Right kidney (tissue), 1 donor: Measurements from ENCODE around the gene BAD.

Experiments used
- DNase-seq: peaks from one replicate; pipeline ENCODE4 v3.0.0-alpha.2; 2016

Gene BAD

DNA sequence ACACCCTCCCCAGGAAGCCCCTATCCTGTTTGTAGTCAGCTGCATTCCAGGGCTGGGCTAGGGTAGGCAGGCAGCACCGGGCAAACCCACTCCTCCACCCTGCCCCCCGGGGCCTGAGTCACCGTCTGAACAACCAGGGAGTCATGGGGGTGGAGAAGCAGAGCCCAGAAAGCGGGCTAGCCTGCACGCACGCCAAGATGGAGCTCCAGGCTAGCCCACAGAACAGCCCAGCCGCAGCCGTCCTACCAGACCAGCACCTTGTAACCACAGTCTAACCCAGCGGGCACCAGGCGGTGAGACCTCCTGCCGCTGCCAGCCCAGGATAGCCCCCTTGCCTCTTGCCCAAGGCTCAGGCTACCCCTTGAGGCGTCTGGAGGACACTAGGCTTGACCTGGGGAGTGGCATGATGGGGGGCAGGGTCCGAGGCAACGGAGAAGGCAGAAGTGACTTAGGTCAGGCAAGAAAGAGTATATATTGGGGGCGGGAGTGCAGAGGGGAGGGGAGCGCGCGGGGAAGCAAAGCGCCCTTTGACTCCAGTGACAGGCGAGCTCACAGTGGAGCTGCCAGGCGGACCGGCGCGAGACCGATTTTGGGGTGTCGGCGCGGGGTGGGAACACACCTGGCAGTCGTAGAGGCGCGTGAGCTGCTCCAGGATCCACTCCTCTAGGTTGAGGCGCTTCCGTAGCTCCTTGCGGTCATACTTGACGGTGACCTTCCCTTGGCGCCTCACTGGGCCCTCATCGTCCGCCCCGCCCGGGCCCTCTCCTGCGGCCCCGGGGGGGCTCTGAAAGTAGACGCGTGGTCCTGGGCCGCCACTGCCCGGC lies 38.5 kb downstream of the BAD start:
- peak; percentile 56 for DNase-seq

DNA sequence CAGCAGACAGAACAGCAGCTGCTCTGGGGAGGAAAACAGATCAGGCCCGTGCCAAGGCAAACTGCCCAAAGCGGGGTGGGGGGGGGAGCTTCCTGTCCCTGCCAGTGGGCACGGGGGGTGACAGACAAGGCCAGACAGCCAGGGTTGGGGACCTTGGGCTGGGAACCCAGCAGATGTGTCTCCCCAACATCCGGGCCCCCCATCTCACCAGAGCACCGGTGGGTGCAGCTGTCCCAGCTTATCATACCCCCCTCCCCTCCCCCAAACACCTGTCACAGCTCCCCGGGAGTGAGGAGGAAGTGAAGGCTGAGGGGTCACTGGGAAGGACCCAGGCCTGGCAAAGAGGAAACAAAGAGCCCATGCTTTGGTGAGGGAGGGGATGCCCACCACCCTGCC lies 39.1 kb downstream of the BAD start:
- no peak for DNase-seq

DNA sequence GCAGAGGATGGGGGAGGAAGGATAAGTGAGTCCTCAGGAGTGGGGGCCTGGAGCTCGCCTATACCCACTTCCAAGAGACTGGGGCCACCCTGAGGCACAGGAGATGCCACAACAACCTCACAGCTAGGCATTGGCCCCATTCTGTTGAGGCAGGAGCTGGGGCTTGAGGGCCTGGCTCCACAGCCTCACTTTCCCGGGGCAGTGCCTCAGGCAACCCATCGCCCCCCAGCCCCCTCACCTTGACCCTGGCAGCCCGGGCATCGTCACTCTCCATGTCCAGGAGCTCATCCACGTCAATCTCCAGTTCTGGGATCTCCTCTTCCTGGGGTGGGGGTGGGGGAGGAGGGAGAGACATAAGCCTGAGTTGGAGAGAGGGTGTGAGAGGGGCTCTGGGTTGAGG lies 39.5 kb downstream of the BAD start:
- DNase-seq: no peak

DNA sequence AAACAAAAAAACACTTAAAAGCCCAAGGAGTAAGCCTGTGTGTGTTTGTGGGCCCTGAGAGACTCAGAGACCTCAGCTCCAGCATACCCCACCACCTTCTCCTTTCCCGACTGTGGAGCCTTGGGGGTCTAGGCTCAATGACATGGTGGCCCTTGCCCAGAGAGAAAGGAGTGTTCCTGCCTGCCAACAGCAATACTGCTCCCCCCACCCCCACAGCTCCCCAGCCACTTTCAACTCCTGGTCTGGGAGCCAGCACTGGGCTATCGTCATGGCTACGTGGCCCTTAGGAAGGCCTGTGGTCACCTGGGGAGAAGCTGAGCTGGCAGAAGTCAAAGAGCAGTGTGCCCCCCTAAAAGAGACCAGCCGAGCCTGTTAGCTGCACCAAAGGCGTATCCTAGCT lies 40.4 kb downstream of the BAD start:
- no peak for DNase-seq

DNA sequence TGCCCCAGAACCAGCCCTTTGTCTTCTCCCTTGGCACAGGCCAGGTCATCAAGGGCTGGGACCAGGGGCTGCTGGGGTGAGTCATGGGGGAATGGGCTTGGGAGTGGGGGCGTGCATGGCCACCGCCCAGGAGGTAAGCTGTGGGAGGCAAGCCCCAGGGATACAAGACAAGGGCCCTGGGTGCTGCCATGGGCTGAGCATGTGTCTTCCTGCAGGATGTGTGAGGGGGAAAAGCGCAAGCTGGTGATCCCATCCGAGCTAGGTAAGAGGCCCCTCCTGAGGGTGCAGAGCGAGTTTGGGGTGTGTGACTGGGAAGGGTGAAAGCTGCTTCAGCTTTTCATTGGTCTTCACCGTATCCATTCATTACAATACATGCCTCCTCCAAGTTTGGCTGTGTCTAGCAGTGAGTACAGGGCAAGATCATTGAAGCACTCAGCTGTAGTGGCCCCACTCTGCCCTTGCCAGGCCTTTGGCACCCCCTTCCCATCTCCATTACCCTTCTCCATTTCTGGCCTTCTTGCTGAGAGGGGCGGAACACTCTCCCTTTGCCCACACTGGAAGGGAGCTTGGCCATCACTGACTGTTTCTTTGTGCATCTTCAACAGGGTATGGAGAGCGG lies 41.1 kb downstream of the BAD start:
- DNase-seq: no peak

DNA sequence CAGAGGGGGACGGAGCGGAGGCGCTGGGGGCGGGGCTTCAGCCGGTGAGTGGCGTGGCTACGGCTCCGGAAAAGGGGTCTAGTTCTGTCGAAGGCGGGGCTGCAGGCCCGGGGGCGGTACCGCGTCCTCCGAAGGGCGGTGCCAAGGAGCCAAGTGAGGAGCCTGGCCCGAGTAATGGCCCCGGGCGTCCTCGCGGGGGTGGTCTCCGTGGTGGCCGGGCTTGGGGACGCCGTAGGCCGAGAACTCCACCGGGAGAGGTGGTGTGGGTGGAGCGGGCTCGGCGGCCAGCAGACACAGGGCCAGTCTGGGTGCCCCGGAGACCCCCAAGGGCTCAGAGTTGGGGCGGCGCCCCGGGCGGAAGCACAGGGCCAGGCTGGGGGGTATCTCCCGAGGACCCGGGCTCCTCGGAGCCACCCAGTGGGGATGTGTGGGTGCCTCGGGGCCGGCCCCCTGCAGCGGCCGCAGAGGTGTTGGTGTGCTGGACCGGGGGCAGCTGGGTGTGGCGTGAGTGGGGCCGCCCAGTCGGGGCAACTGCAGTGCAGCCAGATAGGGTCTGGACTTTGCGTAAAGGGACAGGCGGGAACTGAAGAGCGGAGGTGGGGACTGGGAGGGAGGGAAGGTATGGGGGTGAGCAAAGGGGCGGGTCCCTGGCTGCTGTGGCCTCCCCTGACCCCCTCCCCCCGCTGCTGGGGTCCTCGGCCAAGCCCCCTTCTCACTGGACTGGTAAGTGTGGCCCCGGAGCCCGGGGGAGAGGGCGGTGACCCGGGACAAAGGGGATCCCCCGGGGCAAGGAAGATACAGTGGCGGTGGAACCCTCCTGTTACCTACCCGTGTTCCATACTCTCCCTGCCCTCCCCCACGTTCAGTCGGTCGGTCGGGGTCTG lies 42.7 kb downstream of the BAD start:
- DNase-seq: peak; percentile 91

DNA sequence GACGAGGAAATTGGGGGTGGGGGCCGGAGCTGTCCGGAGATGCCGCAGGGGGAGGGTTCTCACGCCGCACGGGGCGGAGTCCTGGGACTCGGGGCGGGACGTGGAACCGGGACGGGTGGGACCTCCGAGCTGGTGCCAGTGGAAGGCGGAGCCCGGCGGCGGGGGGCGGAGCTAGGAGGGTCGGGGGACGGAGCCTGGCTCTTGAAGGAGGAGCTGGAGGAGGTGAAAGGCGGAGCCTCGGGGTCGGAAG lies 43.3 kb downstream of the BAD start:
- peak; percentile 93 for DNase-seq

DNA sequence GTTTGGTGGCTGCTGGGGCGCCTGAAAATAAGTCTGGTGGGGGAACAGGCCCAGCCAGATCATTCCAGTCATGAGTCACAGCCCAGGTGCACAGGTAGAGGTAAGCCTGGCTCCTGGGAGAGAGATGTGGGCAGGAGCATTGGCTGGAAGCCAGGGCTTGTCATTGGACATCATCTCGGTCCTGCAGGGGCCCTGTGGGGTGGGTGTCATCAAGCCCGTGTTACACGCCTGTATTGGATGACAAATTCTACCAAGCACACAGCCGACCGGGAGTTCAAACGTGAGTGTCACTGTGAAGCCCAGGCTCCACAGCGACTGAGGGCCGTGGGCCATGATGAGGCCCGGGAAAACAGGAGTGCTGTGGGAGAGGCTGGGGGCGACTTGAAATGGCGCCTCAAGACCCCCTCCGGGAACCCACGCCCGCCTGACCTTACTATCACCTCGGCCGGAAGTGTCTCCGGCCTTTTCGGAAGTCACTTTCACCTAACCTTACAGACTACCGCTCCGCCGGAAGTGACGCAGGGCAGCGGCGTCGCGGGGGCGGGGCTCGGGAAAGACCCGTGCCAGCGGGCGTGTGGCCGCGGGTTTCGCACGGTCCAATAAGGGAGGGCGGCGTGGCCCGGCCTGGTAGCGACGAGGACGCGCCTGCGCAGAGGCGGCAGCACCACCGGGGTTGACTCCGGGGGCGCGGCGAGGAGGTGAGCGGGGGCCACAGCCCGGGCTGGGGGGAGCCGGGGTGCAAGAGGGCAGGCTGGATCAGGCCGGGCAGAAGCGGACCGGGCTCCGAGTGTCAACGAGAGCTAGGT lies 43.8 kb downstream of the BAD start, which contains the start of gene FKBP2:
TSS of gene FKBP2 (plus strand) at position 661 of the 806 bp plus-strand sequence. CDS start 1,293 bp downstream, outside the sequence.
- no peak for DNase-seq

DNA sequence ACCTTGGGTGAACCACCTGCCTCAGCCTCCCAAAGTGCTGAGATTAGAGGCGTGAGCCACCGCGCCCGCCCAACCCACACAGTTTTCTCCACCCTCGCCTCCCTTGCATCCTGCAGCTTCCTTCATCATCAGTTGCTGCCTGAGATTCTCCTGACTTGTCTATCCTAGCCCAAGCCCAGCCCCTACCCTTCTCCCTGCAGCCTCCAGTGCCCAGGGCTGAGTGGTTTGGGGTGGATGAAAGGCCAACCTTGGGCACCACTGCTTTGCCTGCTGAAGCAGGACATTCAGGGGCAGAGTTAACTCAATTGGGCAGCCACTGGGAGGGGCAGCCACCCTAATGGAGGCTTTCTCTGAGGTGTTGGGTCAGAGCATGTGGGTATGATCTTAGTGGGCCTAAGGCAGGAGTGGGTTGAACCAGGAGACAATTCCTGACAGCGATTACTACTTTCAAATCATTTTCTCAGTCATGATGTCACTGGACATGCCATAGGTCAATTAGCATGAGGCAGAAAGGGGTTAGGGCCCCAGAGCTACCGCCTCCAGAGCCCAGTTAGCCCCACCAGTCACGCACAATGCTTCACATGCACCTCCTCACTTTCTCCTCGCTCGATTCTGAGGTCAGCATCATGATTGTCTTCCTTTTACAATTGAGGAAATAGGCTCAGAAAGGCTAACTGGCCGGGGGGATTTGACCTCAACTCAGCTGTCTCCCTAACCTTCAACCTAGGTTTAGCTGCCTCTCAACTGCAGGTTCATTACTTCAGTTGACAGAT lies 44.6 kb downstream of the BAD start:
- DNase-seq: no peak

DNA sequence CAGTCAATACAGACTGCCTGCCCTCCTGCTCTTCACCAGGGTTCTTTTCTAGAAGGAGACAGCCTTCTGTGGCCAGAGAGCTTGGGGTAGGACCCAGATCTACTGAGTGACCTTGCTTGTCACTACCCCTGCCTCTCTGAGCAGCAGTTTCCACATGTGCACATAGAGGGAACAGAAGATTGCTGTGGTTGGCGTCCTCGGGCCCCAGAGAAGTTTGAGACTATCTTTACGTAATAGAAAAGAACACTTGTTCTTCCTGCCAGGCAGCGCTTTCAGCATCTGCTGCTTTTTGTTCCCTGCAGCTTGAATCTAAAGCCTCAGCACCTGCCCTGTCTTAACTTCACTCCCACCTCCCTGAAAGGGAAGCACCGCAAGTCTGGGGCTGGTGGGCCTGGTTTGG lies 45.5 kb downstream of the BAD start:
- DNase-seq: no peak

DNA sequence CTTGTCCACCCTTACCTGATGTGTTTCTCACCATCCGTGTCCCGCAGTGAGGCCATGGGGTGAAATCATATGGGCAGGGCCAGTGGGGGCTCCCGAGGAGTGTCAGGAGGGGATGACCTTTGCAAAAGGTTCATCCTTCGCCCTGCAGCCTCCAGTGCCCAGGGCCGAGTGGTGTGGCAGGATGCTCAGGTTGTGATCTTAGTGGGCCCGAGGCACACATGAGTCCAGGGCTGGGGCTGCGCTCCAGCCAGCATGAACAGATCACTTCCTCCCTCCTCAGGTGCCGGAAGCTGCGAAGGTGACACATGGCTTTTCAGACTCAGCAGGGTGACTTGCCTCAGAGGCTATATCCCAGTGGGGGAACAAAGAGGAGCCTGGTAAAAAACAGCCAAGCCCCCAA lies 46.4 kb downstream of the BAD start:
- no peak for DNase-seq

DNA sequence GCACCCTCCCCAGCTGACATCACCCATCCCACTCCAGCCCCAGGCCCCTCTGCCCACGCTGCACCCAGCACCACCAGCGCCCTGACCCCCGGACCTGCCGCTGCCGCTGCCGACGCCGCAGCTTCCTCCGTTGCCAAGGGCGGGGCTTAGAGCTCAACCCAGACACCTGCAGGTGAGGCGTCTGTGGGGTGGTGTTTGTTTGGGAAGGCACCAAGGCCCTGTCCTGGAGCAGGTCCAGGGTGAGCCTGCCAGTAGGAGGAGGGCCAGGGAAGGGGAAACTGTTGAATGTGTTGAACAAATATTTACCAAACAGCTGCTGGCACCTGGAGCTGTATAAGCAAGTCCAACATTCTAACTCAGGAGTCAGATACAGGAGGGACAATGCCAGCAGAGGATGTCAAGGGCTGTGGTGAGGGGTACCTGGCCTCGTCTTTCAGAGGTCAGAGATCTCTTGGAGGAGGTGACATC lies 46.9 kb downstream of the BAD start:
- no peak for DNase-seq

DNA sequence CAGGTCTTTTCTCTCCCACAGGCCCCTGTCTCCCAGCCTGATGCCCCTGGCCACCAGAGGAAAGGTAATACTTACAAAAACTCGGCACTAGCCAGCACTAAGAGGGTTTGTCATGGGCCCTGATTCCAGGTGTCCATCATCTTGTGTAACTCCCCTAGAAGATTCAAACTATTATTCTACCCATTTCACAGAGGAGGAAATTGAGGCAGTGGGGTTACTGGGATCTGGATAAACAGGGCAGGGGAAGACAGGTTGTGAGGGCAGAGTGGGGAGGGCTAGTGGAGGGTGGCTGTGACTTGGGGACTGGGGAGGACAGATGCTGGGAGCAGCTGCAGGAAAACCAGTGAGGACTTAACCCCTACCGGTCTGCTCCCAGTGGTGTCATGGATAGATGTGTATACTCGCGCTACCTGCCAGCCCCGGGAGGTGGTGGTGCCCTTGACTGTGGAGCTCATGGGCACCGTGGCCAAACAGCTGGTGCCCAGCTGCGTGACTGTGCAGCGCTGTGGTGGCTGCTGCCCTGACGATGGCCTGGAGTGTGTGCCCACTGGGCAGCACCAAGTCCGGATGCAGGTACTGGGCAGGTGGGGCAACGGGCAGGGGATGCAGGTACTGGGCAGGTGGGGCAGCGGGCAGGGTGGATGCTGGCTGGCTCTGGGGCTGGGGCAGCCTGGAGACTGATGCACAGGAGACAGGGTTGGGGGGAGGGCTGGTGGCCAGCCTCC lies 48.9 kb downstream of the BAD start:
- DNase-seq: no peak

DNA sequence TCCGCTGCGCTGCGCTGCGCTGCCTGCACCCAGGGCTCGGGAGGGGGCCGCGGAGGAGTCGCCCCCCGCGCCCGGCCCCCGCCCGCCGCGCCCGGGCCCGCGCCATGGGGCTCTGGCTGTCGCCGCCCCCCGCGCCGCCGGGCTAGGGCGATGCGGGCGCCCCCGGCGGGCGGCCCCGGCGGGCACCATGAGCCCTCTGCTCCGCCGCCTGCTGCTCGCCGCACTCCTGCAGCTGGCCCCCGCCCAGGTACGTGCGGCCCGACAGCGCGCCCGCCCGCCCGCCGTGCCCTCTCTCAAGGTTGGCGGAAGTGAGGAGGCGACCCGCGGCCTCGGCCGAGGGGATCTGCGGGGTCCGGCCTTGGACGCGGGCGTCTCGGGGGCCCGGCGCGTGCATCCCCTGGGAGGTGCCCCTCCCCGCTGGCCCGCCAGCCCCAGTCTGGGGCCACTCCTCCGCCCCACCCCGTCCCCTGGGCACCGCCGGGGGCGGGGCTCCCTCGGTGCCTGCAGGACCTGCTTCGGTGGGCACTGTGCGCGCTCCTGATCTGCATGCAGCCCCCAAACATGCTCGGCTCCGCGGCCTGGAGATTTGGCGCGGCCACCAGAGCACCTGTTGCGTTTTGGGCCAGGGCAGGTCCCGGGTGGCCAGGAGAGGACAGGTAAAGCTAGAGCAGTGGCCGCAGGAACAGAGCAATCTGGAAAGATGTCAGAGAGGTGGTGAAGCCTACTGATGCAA lies 49.7 kb downstream of the BAD start:
- peak; percentile 77 for DNase-seq

DNA sequence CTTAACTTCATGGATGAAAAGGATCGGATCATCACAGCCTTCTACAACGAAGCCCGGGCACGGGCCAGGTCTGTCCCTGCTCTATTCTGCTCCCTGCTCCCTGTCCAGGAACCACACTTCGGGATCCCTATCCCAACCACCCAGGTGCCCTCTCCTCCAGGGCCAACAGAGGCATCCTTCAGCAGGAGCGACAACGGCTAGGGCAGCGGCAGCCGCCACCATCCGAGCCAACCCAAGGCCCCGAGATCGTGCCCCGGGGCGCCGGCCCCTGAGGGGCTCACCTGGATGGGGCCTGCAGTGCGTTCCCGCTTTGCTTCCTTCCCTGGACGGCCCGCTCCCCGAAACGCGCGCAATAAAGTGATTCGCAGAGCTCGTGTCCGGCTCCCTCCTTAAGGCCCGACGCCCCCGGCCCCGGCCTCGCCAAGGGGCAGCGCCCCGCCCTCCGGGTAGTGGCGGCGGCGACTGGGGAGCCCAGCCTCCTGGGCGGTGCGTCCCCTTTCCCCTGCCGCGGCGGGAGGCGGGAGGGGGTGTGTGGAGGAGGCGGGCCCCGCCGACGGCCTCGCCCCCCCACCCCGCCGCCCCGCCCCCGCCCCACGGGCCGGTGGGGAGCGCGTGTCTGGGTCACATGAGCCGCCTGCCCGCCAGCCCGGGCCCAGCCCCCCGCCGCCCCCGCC lies 50.4 kb downstream of the BAD start, which contains the start of gene VEGFB:
TSS of gene VEGFB (plus strand) at position 672 of the 674 bp plus-strand sequence. CDS start 250 bp downstream, outside the sequence.
- peak; percentile 80 for DNase-seq

DNA sequence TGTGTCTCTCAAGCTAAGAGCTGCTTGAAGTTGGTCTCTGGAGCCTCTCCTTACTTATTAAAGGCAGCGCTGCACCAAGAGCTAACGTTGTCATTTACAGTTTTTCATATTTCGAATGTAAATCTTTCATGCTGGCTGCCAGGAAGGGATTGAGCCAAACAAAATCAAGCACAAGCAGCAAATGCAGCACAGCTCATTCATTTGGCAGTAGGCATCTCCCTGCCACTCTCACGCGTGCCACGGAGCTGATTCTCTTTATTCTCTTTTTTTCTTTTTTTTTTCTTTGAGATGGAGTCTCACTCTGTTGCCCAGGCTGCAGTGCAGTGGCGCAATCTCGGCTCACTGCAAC lies 51.5 kb downstream of the BAD start:
- no peak for DNase-seq

DNA sequence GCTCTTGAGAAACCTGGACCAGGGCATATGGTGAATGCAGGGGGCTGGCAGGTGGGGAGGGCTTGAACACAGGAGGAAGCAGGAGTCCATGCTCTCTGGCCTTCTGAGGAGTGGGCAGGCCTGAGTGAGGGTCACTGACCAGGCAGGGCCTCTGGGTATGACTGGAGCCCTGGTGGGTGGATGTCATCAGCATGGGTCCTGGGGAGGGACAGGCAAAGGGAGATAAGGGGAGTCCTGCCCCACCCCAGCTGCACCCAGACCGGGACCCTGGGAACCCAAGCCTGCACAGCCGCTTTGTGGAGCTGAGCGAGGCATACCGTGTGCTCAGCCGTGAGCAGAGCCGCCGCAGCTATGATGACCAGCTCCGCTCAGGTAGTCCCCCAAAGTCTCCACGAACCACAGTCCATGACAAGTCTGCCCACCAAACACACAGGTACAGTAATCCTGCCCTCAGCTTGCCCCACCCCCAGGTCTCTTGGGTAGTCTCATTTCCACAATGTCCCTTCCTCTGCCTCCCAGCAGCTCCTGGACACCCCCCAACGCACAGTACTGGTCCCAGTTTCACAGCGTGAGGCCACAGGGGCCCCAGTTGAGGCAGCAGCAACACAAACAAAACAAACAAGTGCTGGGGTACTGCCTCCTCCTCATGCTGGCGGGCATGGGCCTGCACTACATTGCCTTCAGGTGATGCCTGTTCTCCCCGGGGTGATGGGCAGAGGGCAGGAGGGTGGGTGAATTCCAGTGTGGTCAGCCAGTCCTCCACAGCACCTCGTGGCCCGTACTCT lies 52.1 kb downstream of the BAD start:
- DNase-seq: no peak

DNA sequence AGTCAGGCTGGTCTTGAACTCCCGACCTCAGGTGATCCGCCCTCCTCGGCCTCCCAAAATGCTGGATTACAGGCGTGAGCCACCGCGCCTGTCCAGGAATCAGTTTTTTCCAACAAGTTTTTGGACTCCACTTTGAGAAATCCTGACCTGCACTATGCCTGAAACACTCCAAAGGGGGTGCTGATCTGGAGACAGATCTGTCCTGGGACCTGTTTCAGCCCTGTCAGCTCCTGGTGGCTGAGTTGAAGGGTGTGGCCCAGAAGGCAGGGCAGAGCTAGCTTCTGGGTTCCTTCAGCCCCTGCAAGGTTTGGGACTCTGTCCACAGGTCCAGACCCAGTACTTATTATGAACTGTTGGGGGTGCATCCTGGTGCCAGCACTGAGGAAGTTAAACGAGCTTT lies 52.9 kb downstream of the BAD start:
- no peak for DNase-seq

DNA sequence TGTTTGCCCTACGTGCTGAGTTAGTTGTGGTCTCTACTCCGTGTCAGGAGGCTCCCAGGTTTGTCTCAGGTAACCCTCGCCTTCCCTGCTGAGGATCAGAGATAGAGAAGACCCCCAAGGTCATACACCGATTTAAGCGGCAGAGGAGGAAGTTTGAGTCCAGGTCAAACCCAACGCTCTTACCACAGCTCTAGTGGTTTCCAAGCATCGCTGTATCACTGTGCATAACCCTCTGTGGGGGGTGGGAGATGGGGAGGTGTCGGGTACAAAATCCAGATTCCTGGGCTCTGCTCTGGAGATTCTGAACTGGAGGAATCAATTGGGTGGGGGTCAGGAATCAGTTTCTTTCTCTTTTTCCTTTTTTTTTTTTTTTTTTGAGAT lies 53.5 kb downstream of the BAD start:
- DNase-seq: no peak
